H1 (cell line): ENCODE results near the gene TLR1. TPM values are rescaled to one million over a fixed set of nuclear protein-coding genes. Genes with fewer than 3 reads are reported as not detected.

Experiments used
- CTCF ChIA-PET: fragments of 300-600 bp; sonication (Branson Sonifier 250); formaldehyde crosslinking; loops from one replicate; lab custom pipeline; 2021; ENCODE audit not compliant: partially characterized antibody; lab: Charles Lee
- POLR2A ChIA-PET: fragments of 300-600 bp; sonication (Branson Sonifier 250); formaldehyde crosslinking; loops from one replicate; lab custom pipeline; 2021; ENCODE audit warnings: inconsistent platforms; ENCODE audit not compliant: partially characterized antibody; lab: Charles Lee
- DNase-seq, 2 experiments: peaks; one replicate each; pipeline versions ENCODE4 v3.0.0 to v3.0.0-alpha.2; 2010 to 2022; ENCODE audit warnings: low spot score in 2 of 2, low read depth in 1 of 2, mixed read lengths in 1 of 2
- FAIRE-seq: peaks from 2 replicates; lab custom pipeline; 2011; peaks lifted over from hg19 to GRCh38; lab: Jason Lieb, UNC
- H2AFZ ChIP-seq: 2 replicates; pipeline ENCODE4 v1.8.1; 2012; ENCODE audit warnings: low read length, inconsistent platforms
- H2AK5ac ChIP-seq: 2 replicates; pipeline ENCODE4 v1.6.1; 2013; ENCODE audit warnings: low read depth, low read length
- H2BK120ac ChIP-seq: replicated peaks from 2 replicates; pipeline ENCODE3; 2013; ENCODE audit warnings: low read depth, low read length, inconsistent platforms
- H2BK12ac ChIP-seq: 2 replicates; pipeline ENCODE4 v1.6.1; 2013; ENCODE audit warnings: low read depth, low read length
- H2BK15ac ChIP-seq: 2 replicates; pipeline ENCODE4 v1.6.1; 2013; ENCODE audit warnings: low read length
- H2BK20ac ChIP-seq: 2 replicates; pipeline ENCODE4 v1.6.1; 2013; ENCODE audit warnings: low read length
- H2BK5ac ChIP-seq: 2 replicates; pipeline ENCODE4 v1.6.1; 2013; ENCODE audit warnings: low read depth, low read length
- H3K14ac ChIP-seq: 2 replicates; pipeline ENCODE4 v1.6.1; 2013; ENCODE audit warnings: inconsistent platforms; ENCODE audit not compliant: insufficient read length
- H3K18ac ChIP-seq: 2 replicates; pipeline ENCODE4 v1.6.1; 2013; ENCODE audit warnings: low read length; ENCODE audit errors: extremely low read depth
- H3K23ac ChIP-seq: 2 replicates; pipeline ENCODE4 v1.6.1; 2013; ENCODE audit warnings: inconsistent platforms; ENCODE audit not compliant: insufficient read length
- H3K23me2 ChIP-seq: 2 replicates; pipeline ENCODE4 v1.6.1; 2013; ENCODE audit warnings: low read depth, low read length
- H3K27ac ChIP-seq: 2 replicates; pipeline ENCODE4 v1.6.1; 2011; ENCODE audit warnings: low read depth, low read length, inconsistent platforms
- H3K27me3 ChIP-seq, 4 experiments: replicated peaks in 1 of 4; 1 replicate in 1 of 4; 2 replicates in 3 of 4; pipeline versions ENCODE4 v1.6.1 to v1.8.1; 2011 to 2013; ENCODE audit warnings: low read length in 3 of 4, mild to moderate bottlenecking in 3 of 4, inconsistent platforms in 2 of 4, mixed read lengths in 2 of 4, moderate library complexity in 1 of 4; ENCODE audit not compliant: control insufficient read depth in 3 of 4, insufficient read depth in 3 of 4; ENCODE audit errors: extremely low read depth in 1 of 4
- H3K36me3 ChIP-seq, 4 experiments: 2 replicates each; pipeline versions ENCODE4 v1.6.1 to v1.8.1; 2011 to 2013; ENCODE audit warnings: mild to moderate bottlenecking in 4 of 4, low read length in 3 of 4, moderate library complexity in 2 of 4, control low read depth in 1 of 4, inconsistent platforms in 1 of 4; ENCODE audit not compliant: insufficient read depth in 4 of 4, control insufficient read depth in 2 of 4
- H3K4ac ChIP-seq: replicated peaks from 2 replicates; pipeline ENCODE3; 2013; ENCODE audit warnings: low read length, low read depth, mixed read lengths, inconsistent platforms; ENCODE audit not compliant: insufficient read length
- H3K4me1 ChIP-seq, 4 experiments: replicated peaks in 1 of 4; 1 replicate in 1 of 4; 2 replicates in 3 of 4; pipeline versions ENCODE4 v1.6.1 to v1.8.1; 2011 to 2013; ENCODE audit warnings: low read length in 3 of 4, inconsistent platforms in 2 of 4, mixed read lengths in 1 of 4; ENCODE audit not compliant: insufficient read depth in 4 of 4, control insufficient read depth in 3 of 4
- H3K4me2 ChIP-seq, 2 experiments: 2 replicates each; pipeline versions ENCODE4 v1.6.1 to v1.8.1; 2011 to 2013; ENCODE audit warnings: low read depth in 2 of 2, low read length in 2 of 2, control low read depth in 1 of 2, inconsistent platforms in 1 of 2, mild to moderate bottlenecking in 1 of 2; ENCODE audit not compliant: insufficient read depth in 1 of 2
- H3K4me3 ChIP-seq, 4 experiments: fragments of 200-600, 300-600 bp in 1 of 4; sonication (generic), shearing (Covaris generic), sonication (Bioruptor Twin) in 1 of 4; 2 replicates each; pipeline versions ENCODE4 v1.5.1 to v1.8.1; 2011 to 2016; ENCODE audit warnings: low read length in 4 of 4, low read depth in 3 of 4, control low read depth in 2 of 4, inconsistent platforms in 2 of 4, mild to moderate bottlenecking in 2 of 4, mixed read lengths in 1 of 4, moderate library complexity in 1 of 4; ENCODE audit not compliant: insufficient read depth in 2 of 4; ENCODE audit errors: extremely low read depth in 1 of 4
- H3K56ac ChIP-seq: replicated peaks from 2 replicates; pipeline ENCODE3; 2013; ENCODE audit warnings: low read depth, mild to moderate bottlenecking, mixed read lengths, low read length, inconsistent platforms; ENCODE audit not compliant: insufficient read length
- H3K79me1 ChIP-seq: 2 replicates; pipeline ENCODE4 v1.6.1; 2013; ENCODE audit warnings: low read depth, low read length, control low read depth
- H3K79me2 ChIP-seq, 2 experiments: 2 replicates each; pipeline versions ENCODE4 v1.6.1 to v1.8.1; 2012 to 2013; ENCODE audit warnings: low read length in 2 of 2, mild to moderate bottlenecking in 2 of 2, inconsistent platforms in 1 of 2; ENCODE audit not compliant: insufficient read depth in 2 of 2, control insufficient read depth in 1 of 2
- H3K9ac ChIP-seq, 4 experiments: replicated peaks in 1 of 4; 1 replicate in 1 of 4; 2 replicates in 3 of 4; pipeline versions ENCODE4 v1.6.1 to v1.8.1; 2011 to 2013; ENCODE audit warnings: low read depth in 3 of 4, low read length in 3 of 4, control low read depth in 2 of 4, mild to moderate bottlenecking in 2 of 4, moderate library complexity in 2 of 4, inconsistent platforms in 1 of 4; ENCODE audit errors: extremely low read depth in 1 of 4
- H3K9me3 ChIP-seq, 2 experiments: 2 replicates each; pipeline versions ENCODE4 v1.6.1 to v1.8.1; 2012 to 2013; ENCODE audit warnings: mild to moderate bottlenecking in 2 of 2, moderate library complexity in 2 of 2, control low read depth in 1 of 2, inconsistent platforms in 1 of 2, low read depth in 1 of 2, low read length in 1 of 2, mixed read lengths in 1 of 2; ENCODE audit not compliant: insufficient read depth in 2 of 2
- H4K20me1 ChIP-seq, 2 experiments: replicated peaks in 1 of 2; 2 replicates each; pipeline versions ENCODE3 to v1.8.1; 2011 to 2013; ENCODE audit warnings: inconsistent platforms in 2 of 2, low read length in 2 of 2, mild to moderate bottlenecking in 1 of 2; ENCODE audit not compliant: insufficient read depth in 2 of 2, control insufficient read depth in 1 of 2
- H4K5ac ChIP-seq: 2 replicates; pipeline ENCODE4 v1.6.1; 2013; ENCODE audit warnings: low read length, low read depth, mixed read lengths, inconsistent platforms; ENCODE audit not compliant: insufficient read length
- H4K8ac ChIP-seq: 2 replicates; pipeline ENCODE4 v1.8.0; 2013; ENCODE audit warnings: mild to moderate bottlenecking, moderate library complexity, low read length, inconsistent platforms; ENCODE audit not compliant: insufficient read depth; ENCODE audit errors: extremely low read depth
- H4K91ac ChIP-seq: replicated peaks from 2 replicates; pipeline ENCODE3; 2013; ENCODE audit warnings: low read length, mixed read lengths, inconsistent platforms; ENCODE audit not compliant: insufficient read length
- ATF2 ChIP-seq: IDR thresholded peaks from 2 replicates; pipeline ENCODE4 v1.6.1; 2012; ENCODE audit warnings: low read length, inconsistent platforms
- BACH1 ChIP-seq: IDR thresholded peaks from 2 replicates; pipeline ENCODE4 v1.6.1; 2012; ENCODE audit warnings: low read length, improper control_type of control experiment
- BRCA1 ChIP-seq: IDR thresholded peaks from 2 replicates; pipeline ENCODE4 v1.6.1; 2012; ENCODE audit warnings: low read depth, low read length, improper control_type of control experiment
- CHD1 ChIP-seq: IDR thresholded peaks from 2 replicates; pipeline ENCODE4 v1.6.1; 2012; ENCODE audit warnings: low read depth, low read length, improper control_type of control experiment
- CREB1 ChIP-seq: IDR thresholded peaks from 2 replicates; pipeline ENCODE4 v1.6.1; 2012; ENCODE audit warnings: inconsistent platforms
- GABPA ChIP-seq: IDR thresholded peaks from 2 replicates; pipeline ENCODE4 v1.6.1; 2011; ENCODE audit warnings: mild to moderate bottlenecking, low read length, moderate library complexity, borderline replicate concordance; ENCODE audit not compliant: insufficient read depth
- GTF2F1 ChIP-seq: IDR thresholded peaks from 2 replicates; pipeline ENCODE4 v1.6.1; 2012; ENCODE audit warnings: low read depth, low read length, improper control_type of control experiment, borderline replicate concordance
- HDAC6 ChIP-seq: IDR thresholded peaks from one replicate; pipeline ENCODE4 v1.7.1; 2012; ENCODE audit warnings: low read depth, mild to moderate bottlenecking, inconsistent platforms, low read length, moderate library complexity
- KDM4A ChIP-seq: IDR thresholded peaks from one replicate; pipeline ENCODE4 v1.7.1; 2012; ENCODE audit warnings: low read depth, mild to moderate bottlenecking, moderate library complexity, low read length, inconsistent platforms; ENCODE audit not compliant: severe bottlenecking
- MAFK ChIP-seq: IDR thresholded peaks from 2 replicates; pipeline ENCODE4 v1.6.1; 2012; ENCODE audit warnings: low read depth, mild to moderate bottlenecking, improper control_type of control experiment, low read length
- RFX5 ChIP-seq: IDR thresholded peaks from 2 replicates; pipeline ENCODE4 v1.6.1; 2011; ENCODE audit warnings: low read depth, low read length, improper control_type of control experiment, borderline replicate concordance
- RXRA ChIP-seq: IDR thresholded peaks from 2 replicates; pipeline ENCODE4 v1.6.1; 2011; ENCODE audit warnings: low read depth, mild to moderate bottlenecking, low read length, moderate library complexity; ENCODE audit not compliant: insufficient read depth
- SIRT6 ChIP-seq: IDR thresholded peaks from one replicate; pipeline ENCODE4 v1.7.1; 2012; ENCODE audit warnings: low read length, inconsistent platforms
- TEAD4 ChIP-seq: IDR thresholded peaks from 2 replicates; pipeline ENCODE4 v1.6.1; 2012; ENCODE audit warnings: low read depth, low read length, inconsistent platforms, mixed read lengths
- YY1 ChIP-seq: IDR thresholded peaks from 2 replicates; pipeline ENCODE4 v1.6.1; 2011; ENCODE audit warnings: low read depth, mild to moderate bottlenecking, low read length
- whole genome bisulfite sequencing, 2 experiments: shearing (Covaris generic) in 1 of 2; methylation state at CpG; one replicate each; pipeline versions ENCODE4 v1.1.6 to v1.1.7; 2013 to 2015; ENCODE audit warnings: low lambda C conversion rate in 2 of 2, mixed read lengths in 2 of 2, inconsistent platforms in 1 of 2, low coverage in 1 of 2, missing lambda C conversion rate in 1 of 2; ENCODE audit not compliant: insufficient replicate concordance in 2 of 2, insufficient coverage in 1 of 2, insufficient read length in 1 of 2; ENCODE audit errors: extremely low coverage in 1 of 2, missing lambda C conversion rate in 1 of 2; 5-methylcytosine and 5-hydroxymethylcytosine counted together
- polyA plus RNA-seq, 7 experiments: library from polyadenylated mRNA; depleted of rRNA in 3 of 7; stranded (reverse) in 5 of 7; unstranded in 2 of 7; fragments of >200 nt in 5 of 7; fragments of 200-250 nt in 2 of 7; gene quantifications; 1 replicate in 5 of 7; 2 replicates in 1 of 7; 4 replicates in 1 of 7; pipeline versions ENCODE4 v1.2.1 to v1.2.3, GENCODE V29; 2011 to 2013; ENCODE audit warnings: missing spikeins in 2 of 7, mixed read lengths in 2 of 7
- total RNA-seq: library from RNA; stranded (reverse); fragmentation: NEBNext Ultra II Directional; extraction: Animal tissue kit (Norgen Biotek cat#: 25700); gene quantifications from 2 replicates; pipeline ENCODE4 v1.2.1, GENCODE V29; 2021

TLR1 gene
- total and polyA plus RNA-seq, 2 of the 8 experiments (the other 6 are each of a cell fraction or from before 2014, with no cell fraction given) = not detected

GRCh38 chr4:38775326-38775725 lies 29.3 kb downstream of the TLR1 start:
- H2AK5ac ChIP-seq = no peak overlapping the region
- H3K23me2 ChIP-seq = no peaks in the 10 kb centered on the region
- no peaks in the 10 kb centered on the region for H3K36me3 ChIP-seq
- no peaks in the 10 kb centered on the region for H4K20me1 ChIP-seq
- FAIRE-seq (no peak), DNase-seq (no peak)
- no peak overlapping the region for H2BK5ac ChIP-seq
- ChIA-PET CTCF (interaction anchor here (0.5 to 1.5 kb wide), 3 partner anchors 16 to 570 kb away, joined by 3 to 4 read pairs (median 4); no protein-coding TSS in a partner anchor), POLR2A (no interaction called here)
- H2BK120ac ChIP-seq = no peak overlapping the region
- TF ChIP-seq RFX5 (no peak), HDAC6 (no peak), BRCA1 (no peak), BACH1 (no peak), ATF2 (no peak), SIRT6 (no peak), GTF2F1 (no peak), YY1 (no peak), MAFK (no peak), CREB1 (no peak), CHD1 (no peak), TEAD4 (no peak), GABPA (no peak), RXRA (no peak), KDM4A (no peak)
- H2BK20ac ChIP-seq = no peak overlapping the region
- H2BK12ac ChIP-seq = no peak overlapping the region
- WGBS, 2 experiments = 64% methylated on average over 2 of the region's 2 CpGs; no CpG with 5 or more reads in 1 of the 2 experiments
- no peak overlapping the region for H3K9ac ChIP-seq
- no peaks in the 10 kb centered on the region for H3K9me3 ChIP-seq
- H4K91ac ChIP-seq = no peak overlapping the region
- H3K79me1 ChIP-seq = no peaks in the 10 kb centered on the region
- H3K14ac ChIP-seq = no peak overlapping the region
- H4K5ac ChIP-seq = no peak overlapping the region
- H3K4ac ChIP-seq = no peak overlapping the region
- no peak overlapping the region for H3K27ac ChIP-seq
- no peak overlapping the region for H2BK15ac ChIP-seq
- H3K79me2 ChIP-seq = no peaks in the 10 kb centered on the region
- H3K18ac ChIP-seq = no peak overlapping the region
- H3K27me3 ChIP-seq = no peaks in the 10 kb centered on the region
- no peak overlapping the region for H3K56ac ChIP-seq
- no peak overlapping the region for H4K8ac ChIP-seq
- no peaks in the 10 kb centered on the region for H3K4me1 ChIP-seq
- H2AFZ ChIP-seq = no peak overlapping the region
- H3K4me3 ChIP-seq = no peak overlapping the region
- H3K4me2 ChIP-seq = no peak overlapping the region
- H3K23ac ChIP-seq = no peak overlapping the region
